OCI-M2 (cell line): Measurements from ENCODE around the gene AMOTL2.

Experiments
- DNase-seq: peaks from one replicate; lab custom pipeline; 2025; ENCODE audit not compliant: unreplicated experiment; lab: John Stamatoyannopoulos, UW

AMOTL2 gene

DNA sequence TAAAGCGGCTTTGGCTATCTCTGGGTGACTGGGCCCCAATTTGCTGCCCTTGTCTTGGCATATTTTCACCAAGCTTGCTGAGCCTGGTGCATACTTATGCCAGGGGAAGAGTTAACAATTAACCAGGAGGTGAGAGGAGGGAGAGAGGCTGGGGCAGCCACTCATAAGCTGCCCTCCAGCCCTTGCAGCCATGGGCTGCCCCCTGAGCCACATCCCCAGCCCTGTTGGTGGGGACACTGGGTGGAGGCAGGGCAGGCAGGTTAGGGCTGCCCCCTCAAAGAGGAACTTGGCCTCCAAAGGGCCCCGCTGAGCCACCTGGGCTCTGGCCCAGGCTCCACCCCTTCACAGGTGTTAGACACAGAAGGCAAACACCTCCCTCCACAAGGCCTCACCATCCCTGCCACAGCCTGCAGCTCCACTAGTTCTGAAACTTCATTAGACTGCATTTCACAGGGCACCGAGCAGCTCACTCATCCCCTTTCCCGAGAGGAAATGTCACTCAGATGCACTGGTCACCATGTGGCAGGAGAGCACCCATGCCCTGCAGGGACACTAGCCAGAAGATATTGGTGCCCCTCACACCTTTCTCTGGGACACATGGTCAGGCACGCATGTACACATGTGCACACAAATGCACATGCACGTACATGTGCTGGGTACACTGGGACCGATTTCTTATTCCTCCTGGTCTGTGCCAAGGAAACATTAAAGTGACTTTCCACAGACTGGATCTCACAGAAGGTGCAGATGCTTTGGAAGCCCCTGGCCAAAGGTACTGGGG is 20.2 kb downstream of the AMOTL2 start:
- DNase-seq = no peak

DNA sequence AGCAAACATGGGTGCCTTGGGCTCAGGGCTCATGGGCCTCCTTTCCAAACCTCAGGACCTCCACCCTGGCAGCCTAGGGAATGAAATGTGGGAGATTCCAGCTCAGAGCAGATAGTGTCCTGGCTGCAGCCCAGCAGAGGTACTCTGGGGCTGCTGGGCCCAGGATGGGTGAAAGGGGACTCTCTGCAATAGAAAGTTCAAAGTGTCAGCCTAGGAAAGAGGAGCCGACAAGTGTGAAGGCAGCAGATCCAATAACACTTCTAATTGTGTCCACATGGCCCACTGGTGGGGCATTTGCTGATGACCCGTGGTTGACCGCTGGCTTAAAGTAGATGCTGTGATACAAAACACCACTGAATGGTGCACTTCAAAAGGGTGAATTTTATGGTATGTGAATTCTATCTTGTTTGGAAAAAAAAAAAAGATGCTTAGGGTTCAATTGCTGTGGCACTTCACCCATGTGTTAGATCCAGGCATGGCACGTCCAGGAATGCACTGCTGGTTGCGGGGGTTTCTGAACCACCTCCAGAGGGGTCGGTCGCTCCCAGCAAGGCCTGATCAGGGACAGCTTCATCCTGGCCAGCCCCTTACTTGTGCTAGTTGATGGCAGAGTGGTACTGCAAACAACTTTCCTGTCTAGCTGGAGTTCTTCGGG is 20.9 kb downstream of the AMOTL2 start:
- no peak for DNase-seq

DNA sequence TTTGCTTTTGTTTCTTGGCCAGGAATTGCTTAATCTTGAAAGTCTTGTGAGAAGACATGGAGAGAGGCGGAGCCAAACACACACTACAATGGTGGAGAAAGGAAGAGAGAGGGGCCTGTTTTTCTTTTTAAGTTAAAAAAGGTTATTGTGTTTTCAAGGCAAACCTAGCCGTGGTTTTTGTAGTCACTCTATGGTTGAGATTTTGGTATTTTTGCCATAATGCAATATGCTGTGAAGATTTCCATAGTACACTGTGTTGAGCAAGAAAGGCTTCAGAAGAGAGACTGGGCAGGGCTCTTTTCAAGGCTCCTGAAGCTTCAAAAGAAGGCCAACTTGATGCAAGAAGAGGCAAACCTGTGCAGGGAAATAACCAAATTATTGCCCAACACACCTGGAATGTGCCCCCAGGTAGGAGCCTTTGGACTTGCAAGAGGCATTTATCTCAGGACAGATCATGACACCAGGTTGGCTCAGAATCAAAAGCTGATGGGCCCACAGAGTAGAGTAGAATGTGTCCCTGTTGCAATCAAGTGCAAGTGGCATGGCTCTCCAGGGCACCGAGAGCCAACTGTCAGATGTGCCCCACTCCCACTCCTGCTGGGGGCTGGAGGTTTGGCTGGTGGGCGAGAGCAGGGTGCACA is 22.1 kb downstream of the AMOTL2 start:
- no peak for DNase-seq

GRCh38 chr3:134351427-134351826 is 22.8 kb downstream of the AMOTL2 start:
- no peak for DNase-seq

DNA sequence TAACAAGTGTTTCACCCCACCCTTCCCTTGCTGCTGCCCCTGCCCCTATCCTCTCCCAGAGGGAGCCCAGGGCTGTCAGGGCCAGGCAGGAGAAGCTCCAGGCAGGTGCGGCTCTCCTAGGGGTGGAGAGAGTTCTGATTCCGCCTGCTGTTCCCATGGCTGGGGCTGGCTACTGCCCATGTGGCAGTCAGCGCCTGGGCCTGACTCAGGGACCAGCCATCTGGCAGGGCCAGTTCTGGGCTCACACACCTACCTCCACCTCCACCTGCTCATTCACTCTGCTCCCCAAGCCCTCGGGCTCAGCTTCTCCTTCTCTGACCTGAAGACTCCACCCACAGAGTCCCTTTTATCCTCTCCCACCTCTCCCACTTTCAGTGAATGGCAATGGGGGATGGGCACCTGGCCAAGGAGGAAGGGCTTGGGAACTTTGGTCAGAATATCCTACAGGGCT is 23.4 kb downstream of the AMOTL2 start:
- no peak for DNase-seq

- no peak for DNase-seq
Observed at GRCh38 chr3:134350266-134350665, 24.0 kb downstream of the AMOTL2 start.

DNA sequence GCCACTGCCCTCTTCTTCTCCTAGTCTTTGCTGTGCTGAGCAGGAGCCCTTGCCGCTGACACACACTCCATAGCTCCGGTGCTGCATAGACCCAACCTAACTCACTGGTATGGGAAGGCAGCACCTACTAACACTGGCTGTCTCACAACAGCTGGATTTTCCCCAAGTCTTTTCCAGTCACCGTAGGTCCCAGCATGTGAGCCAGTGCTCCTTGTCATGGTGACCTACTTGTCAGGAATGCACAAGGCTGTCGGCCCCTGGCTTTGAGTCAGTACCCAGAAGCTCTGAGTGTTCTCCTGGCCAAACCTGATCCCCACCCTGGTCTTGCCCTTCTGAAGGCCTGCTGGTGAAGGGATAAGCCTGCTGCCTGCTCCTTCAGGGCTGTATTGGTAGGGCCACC is 25.7 kb downstream of the AMOTL2 start:
- DNase-seq = no peak

- DNase-seq = no peak
Observed at GRCh38 chr3:134347551-134347950, 26.7 kb downstream of the AMOTL2 start.

DNA sequence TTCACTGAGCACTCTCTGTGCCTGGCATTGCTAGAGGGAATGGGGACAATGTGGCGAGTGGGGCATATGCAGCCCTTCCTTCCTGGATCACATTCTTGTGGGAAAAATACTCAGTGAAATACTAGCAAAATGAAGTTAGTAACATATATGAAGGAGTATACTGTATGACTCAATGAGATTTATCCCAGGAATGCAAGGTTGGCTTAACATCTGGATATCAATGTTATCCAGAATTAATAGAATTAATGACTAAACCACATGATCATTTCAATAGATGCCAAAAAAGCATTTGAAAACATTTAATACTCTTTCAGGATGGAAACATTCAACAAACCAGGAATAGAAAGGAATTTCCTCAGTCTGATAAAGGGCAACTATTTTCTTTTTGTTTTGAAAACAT is 27.5 kb downstream of the AMOTL2 start:
- no peak for DNase-seq

GRCh38 chr3:134345202-134345601 is 29.0 kb downstream of the AMOTL2 start:
- DNase-seq = no peak

DNA sequence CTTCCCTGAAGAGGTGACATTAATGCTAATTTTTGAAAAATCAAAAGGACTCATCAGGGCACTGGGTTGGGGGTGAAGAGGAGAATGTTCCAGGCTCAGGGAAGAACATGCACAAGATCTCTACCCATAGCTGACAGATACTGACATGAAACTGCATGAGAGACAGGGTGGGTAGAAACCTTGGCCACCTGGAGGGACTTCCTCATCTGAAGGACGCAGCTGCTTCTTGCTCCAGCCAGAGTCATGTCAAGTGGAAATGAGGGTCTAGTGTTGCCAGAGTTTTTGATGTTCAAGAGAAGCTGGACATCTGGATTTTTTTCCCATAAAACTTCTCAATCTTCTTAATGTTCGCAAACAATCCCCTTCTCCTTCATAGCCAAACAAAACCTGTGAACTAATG is 29.7 kb downstream of the AMOTL2 start:
- no peak for DNase-seq

- DNase-seq = no peak
Observed at GRCh38 chr3:134342259-134342658, 32.0 kb downstream of the AMOTL2 start.

DNA sequence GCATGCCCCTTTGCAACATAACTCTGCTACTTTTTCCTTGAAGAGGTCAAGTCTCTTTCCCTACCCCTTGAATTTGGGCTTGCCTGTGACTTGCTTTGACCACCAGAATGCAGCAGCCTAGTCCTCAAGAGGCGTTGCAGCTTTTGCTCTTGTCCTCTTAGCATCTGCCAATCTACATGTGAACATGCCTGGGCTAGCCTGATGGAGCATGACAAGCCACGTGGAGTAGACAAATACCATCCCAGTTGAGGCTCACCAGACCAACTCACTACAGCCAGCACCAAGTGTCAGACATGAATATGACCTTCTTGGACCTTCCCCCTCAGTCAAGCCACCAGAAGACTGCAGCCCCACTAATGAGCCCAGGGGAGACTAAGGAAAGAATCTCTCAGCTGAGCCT is 32.9 kb downstream of the AMOTL2 start:
- no peak for DNase-seq

- no peak for DNase-seq
Observed at GRCh38 chr3:134340982-134341365, 33.3 kb downstream of the AMOTL2 start.

DNA sequence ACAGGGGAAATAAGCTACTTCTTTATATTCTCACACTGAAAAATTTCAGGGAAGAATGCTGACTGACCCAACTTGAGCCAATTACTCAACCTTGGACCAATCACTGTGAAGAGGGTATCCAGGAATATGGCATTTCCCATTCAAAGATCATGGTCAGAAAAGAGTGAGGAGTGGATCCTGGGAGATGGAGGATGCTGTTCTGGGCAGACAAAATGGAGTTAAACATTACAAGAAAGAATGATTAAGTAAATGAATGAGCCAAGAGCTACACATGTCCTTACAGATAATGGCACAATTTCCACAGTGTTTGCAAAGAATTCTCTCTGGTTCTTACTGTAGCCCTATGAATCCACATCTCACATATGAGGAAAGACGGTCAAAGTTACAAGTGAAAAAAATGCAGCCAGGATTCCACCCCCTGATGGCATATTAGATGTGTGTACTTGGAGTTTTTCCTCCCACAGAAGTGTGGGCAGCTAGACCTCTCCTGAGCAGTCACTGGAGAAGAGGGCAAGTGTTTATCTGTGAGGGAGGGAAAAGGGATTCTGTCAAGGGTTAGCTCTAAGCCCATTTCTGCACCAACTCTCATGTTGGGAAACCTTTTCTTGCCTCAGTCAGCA is 33.8 kb downstream of the AMOTL2 start:
- no peak for DNase-seq

GRCh38 chr3:134339913-134340312 is 34.3 kb downstream of the AMOTL2 start:
- DNase-seq = no peak

DNA sequence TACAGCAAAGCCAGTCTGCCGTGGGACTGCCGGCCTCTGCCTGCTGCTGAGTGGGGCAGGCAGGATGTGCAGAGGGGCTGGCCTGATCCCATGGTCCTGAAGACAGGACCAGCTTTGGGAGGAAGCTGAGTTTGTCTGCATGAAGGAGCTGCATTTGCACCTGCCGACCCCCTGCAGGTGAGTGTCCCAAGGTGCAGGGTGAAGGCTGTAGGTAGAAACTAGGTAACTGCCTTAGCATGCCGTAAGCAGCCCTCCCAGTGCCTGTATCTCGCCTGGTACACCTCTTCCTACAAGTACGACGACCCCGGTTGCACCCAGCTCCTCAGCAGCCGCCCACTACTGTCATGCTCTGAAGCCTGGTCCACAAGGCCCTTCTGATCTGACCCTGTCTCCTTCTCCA is 34.9 kb downstream of the AMOTL2 start:
- no peak for DNase-seq

GRCh38 chr3:134338516-134339261 is 35.6 kb downstream of the AMOTL2 start:
- no peak for DNase-seq

- DNase-seq = no peak
Observed at GRCh38 chr3:134338201-134338512, 36.1 kb downstream of the AMOTL2 start.

- DNase-seq = no peak
Observed at GRCh38 chr3:134337511-134338200, 36.6 kb downstream of the AMOTL2 start.

GRCh38 chr3:134337071-134337482 is 37.2 kb downstream of the AMOTL2 start:
- DNase-seq = no peak
